Neutrophil (primary cell): ENCODE data around the gene UBTD1.

Experiments used
- H3K27ac ChIP-seq: fragments of 200-600 bp; sonication (generic); 2 replicates; pipeline ENCODE4 v1.5.1; 2016; ENCODE audit warnings: mild to moderate bottlenecking, moderate library complexity
- H3K27me3 ChIP-seq: fragments of 200-600 bp; sonication (generic); 2 replicates; pipeline ENCODE4 v1.6.0; 2016; ENCODE audit warnings: mild to moderate bottlenecking
- H3K36me3 ChIP-seq: fragments of 200-600 bp; sonication (generic); 2 replicates; pipeline ENCODE4 v1.5.1; 2017
- H3K4me1 ChIP-seq, 2 experiments: fragments of 200-600 bp in 1 of 2; sonication (generic) in 1 of 2; 1 replicate in 1 of 2; 2 replicates in 1 of 2; pipeline versions ENCODE4 v1.5.1 to v1.6.1; 2013 to 2016; ENCODE audit warnings: low read depth in 1 of 2, low read length in 1 of 2, mild to moderate bottlenecking in 1 of 2, moderate library complexity in 1 of 2; ENCODE audit not compliant: control insufficient read depth in 1 of 2, insufficient read depth in 1 of 2
- H3K4me3 ChIP-seq, 2 experiments: fragments of 200-600 bp in 1 of 2; sonication (generic) in 1 of 2; 1 replicate in 1 of 2; 2 replicates in 1 of 2; pipeline ENCODE4 v1.5.1; 2013 to 2016; ENCODE audit warnings: low read depth in 1 of 2, low read length in 1 of 2, mild to moderate bottlenecking in 1 of 2, moderate library complexity in 1 of 2
- H3K9me3 ChIP-seq: fragments of 200-600 bp; sonication (generic); 2 replicates; pipeline ENCODE4 v1.5.1; 2016
- CTCF ChIP-seq: fragments of 200-600 bp; sonication (generic); IDR thresholded peaks from 2 replicates; pipeline ENCODE4 v1.5.1; 2016; ENCODE audit warnings: antibody characterized with exemption

UBTD1 gene

DNA sequence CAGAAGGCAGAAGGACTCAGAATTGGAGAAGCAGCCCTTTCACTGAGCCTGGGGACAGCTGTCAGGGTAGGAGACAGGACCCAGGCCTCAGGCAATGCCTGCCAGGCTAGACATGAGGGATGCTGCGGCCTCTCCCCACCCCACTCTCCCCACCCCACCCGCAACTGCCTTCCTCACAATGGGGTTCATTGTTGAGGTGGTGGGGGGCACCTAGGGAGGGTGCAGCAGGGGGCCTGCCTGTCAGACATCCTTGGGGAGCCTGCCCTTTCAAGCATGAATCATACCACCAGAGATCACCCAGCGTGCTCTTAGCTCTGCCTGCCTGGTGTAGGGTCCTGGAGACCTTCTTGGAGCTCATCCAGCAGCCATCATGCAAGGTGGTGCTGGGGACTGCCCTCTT is 90.8 kb downstream of the UBTD1 start, which contains the start of gene C10orf62:
Gene C10orf62, plus strand, starts transcription at position 243 of the 400 bp plus-strand sequence. CDS start 177 bp downstream, outside the sequence.
- H3K27ac ChIP-seq, result no peak within 1 kb of the TSS
- no peaks in the 10 kb centered on the region for H3K4me1 ChIP-seq
- no peak within 1 kb of the TSS for H3K4me3 ChIP-seq
- no peaks in the 10 kb centered on the region for H3K36me3 ChIP-seq
- TF ChIP-seq CTCF, result no peak
- no peaks in the 10 kb centered on the region for H3K27me3 ChIP-seq
- no peaks in the 10 kb centered on the region for H3K9me3 ChIP-seq

GRCh38 chr10:97590082-97590747 is 91.5 kb downstream of the UBTD1 start:
- Histone ChIP-seq H3K27ac (no peak overlapping the region), H3K27me3 (no peaks in the 10 kb centered on the region), H3K4me3 (no peak overlapping the region), H3K9me3 (no peaks in the 10 kb centered on the region), H3K4me1 (no peaks in the 10 kb centered on the region), H3K36me3 (no peaks in the 10 kb centered on the region)
- TF ChIP-seq CTCF, result no peak

GRCh38 chr10:97590748-97591495 is 92.2 kb downstream of the UBTD1 start:
- no peak overlapping the region for H3K4me3 ChIP-seq
- H3K9me3 ChIP-seq, result no peaks in the 10 kb centered on the region
- no peak for TF ChIP-seq CTCF
- H3K27me3 ChIP-seq, result no peaks in the 10 kb centered on the region
- no peak overlapping the region for H3K27ac ChIP-seq
- H3K4me1 ChIP-seq, result no peaks in the 10 kb centered on the region
- no peaks in the 10 kb centered on the region for H3K36me3 ChIP-seq

DNA sequence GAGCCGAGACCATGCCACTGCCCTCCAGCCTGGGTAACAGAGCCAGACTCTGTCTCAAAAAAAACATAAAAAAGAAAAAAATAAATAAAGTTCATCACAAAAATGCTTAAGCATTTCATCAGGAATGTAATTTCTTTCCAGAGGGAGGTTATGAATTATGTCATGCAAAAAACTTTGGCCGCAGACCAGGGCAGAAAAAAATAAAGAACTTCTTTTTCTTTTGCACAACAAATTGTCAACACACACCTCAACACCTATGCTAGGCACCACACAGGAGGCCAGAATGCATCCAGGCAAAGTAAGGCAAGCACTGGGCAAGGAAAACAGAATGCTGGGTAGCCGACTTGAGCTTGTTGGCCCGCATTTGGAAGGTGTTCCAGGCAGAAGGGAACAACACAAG is 94.7 kb downstream of the UBTD1 start:
- no peaks in the 10 kb centered on the region for H3K36me3 ChIP-seq
- no peaks in the 10 kb centered on the region for H3K27me3 ChIP-seq
- H3K27ac ChIP-seq, result no peak overlapping the region
- no peak overlapping the region for H3K4me3 ChIP-seq
- H3K4me1 ChIP-seq, result peaks cover 2 to 4% of the 10 kb centered on the region in 2 experiments
- H3K9me3 ChIP-seq, result no peaks in the 10 kb centered on the region
- no peak for TF ChIP-seq CTCF

GRCh38 chr10:97596101-97597082 is 97.7 kb downstream of the UBTD1 start:
- Histone ChIP-seq H3K36me3 (no peaks in the 10 kb centered on the region), H3K9me3 (no peaks in the 10 kb centered on the region), H3K27me3 (no peaks in the 10 kb centered on the region), H3K4me1 (peaks cover 5 to 9% of the 10 kb centered on the region in 2 experiments), H3K27ac (no peak overlapping the region), H3K4me3 (no peak overlapping the region)
- TF ChIP-seq CTCF, result no peak
